ENCODE results near the gene XKR3. TPM values are rescaled to one million over a fixed set of nuclear protein-coding genes. Genes with fewer than 3 reads are reported as not detected.
"Not testable (repeated sequence)": the region's sequence is repeated elsewhere in the genome, so short reads cannot be mapped to it uniquely, and the experiment has no call there.

The XKR3 gene
- total and polyA plus RNA-seq, 11 donors, result 0.16 TPM; not detected in 10

- H3K27ac ChIP-seq; H3K36me3 ChIP-seq; H3K9me3 ChIP-seq; H3K4me1 ChIP-seq; H3K4me3 ChIP-seq; H3K27me3 ChIP-seq; DNase-seq; intact Hi-C loops (cut with DNase I); ATAC-seq: not testable (repeated sequence)
- 80 to 93% (median 81%) methylated on average over 13 to 45 of the region's 45 CpGs for WGBS, 4 donors
Measured at GRCh38 chr22:16748160-16748929, 76.9 kb downstream of the XKR3 start.

GRCh38 chr22:16747266-16748159 lies 77.7 kb downstream of the XKR3 start:
- DNase-seq; H3K9me3 ChIP-seq; H3K27me3 ChIP-seq; intact Hi-C loops (cut with DNase I); H3K27ac ChIP-seq; H3K4me3 ChIP-seq; ATAC-seq; H3K36me3 ChIP-seq; H3K4me1 ChIP-seq: not testable (repeated sequence)
- 84 to 87% (median 86%) methylated on average over 21 of the region's 21 CpGs for WGBS, 4 donors

- intact Hi-C loops (cut with DNase I); H3K27me3 ChIP-seq; H3K36me3 ChIP-seq; H3K4me1 ChIP-seq; H3K9me3 ChIP-seq; H3K4me3 ChIP-seq; H3K27ac ChIP-seq; DNase-seq; ATAC-seq: not testable (repeated sequence)
- 28 to 46% (median 36%) methylated on average over 1 of the region's 1 CpG for WGBS, 4 donors
Measured at GRCh38 chr22:16734271-16734670, 90.9 kb downstream of the XKR3 start.

Other genes starting within 250 kb of the XKR3 start
- not detected for gene CCT8L2, start 232.6 kb downstream of the XKR3 start, total RNA-seq
- not detected for gene CCT8L2, start 232.6 kb downstream of the XKR3 start, polyA plus RNA-seq
- not detected for gene GAB4, start 182.8 kb upstream of the XKR3 start, total RNA-seq
- not detected for gene GAB4, start 182.8 kb upstream of the XKR3 start, polyA plus RNA-seq

Measured in heart left ventricle (tissue), 16 donors.